AG09319 (cell line): ENCODE measurements around the gene RNF182.

ENCODE experiments used
- DNase-seq: peaks from one replicate; pipeline ENCODE4 v3.0.0-alpha.2; 2010; ENCODE audit warnings: low read depth; ENCODE audit errors: extremely low read depth
- TF ChIP-seq, protein P1 (sequence below): IDR thresholded peaks from 2 replicates; pipeline ENCODE4 v1.5.1; 2011; ENCODE audit warnings: low read depth, mild to moderate bottlenecking, inconsistent platforms, low read length, moderate library complexity

RNF182 gene

DNA sequence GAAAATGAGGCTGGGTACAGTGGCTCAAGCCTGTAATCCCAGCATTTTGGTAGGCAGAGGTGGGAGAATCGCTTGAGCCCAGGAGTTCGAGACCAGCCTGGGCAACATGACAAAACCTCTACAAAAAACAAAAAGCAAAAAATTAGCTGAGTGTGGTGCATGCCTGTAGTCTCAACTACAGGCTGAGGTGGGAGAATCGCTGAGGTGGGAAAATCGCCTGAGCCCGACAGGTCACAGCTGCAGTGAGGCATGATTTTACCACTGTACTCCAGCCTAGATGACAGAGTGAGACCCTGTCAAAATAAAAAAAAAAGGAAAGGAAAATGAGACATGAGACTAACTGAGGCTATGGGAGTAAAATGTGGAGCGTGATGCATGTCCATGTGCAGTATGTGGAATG, 104.9 kb downstream of the RNF182 start:
- DNase-seq = no peak
- TF ChIP-seq, protein P1, sequence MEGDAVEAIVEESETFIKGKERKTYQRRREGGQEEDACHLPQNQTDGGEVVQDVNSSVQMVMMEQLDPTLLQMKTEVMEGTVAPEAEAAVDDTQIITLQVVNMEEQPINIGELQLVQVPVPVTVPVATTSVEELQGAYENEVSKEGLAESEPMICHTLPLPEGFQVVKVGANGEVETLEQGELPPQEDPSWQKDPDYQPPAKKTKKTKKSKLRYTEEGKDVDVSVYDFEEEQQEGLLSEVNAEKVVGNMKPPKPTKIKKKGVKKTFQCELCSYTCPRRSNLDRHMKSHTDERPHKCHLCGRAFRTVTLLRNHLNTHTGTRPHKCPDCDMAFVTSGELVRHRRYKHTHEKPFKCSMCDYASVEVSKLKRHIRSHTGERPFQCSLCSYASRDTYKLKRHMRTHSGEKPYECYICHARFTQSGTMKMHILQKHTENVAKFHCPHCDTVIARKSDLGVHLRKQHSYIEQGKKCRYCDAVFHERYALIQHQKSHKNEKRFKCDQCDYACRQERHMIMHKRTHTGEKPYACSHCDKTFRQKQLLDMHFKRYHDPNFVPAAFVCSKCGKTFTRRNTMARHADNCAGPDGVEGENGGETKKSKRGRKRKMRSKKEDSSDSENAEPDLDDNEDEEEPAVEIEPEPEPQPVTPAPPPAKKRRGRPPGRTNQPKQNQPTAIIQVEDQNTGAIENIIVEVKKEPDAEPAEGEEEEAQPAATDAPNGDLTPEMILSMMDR = no peak
